Liver (tissue), 9 donors: ENCODE measurements around the gene GMPS. TPM values are rescaled to one million over a fixed set of nuclear protein-coding genes. Genes with fewer than 3 reads are reported as not detected.
"Not testable (repeated sequence)": the region's sequence is repeated elsewhere in the genome, so short reads cannot be mapped to it uniquely, and the experiment has no call there.

Source experiments
- DNase-seq: peaks from one replicate; pipeline ENCODE4 v3.0.0-alpha.2; 2017; ENCODE audit warnings: low spot score
- H3K27ac ChIP-seq, 2 donors: one replicate each; pipeline ENCODE4 v1.7.0; 2013; ENCODE audit warnings: inconsistent platforms in 2 of 2, low read length in 2 of 2, control low read depth in 1 of 2, low read depth in 1 of 2, mild to moderate bottlenecking in 1 of 2
- H3K27me3 ChIP-seq, 4 donors: one replicate each; pipeline versions ENCODE4 v1.6.1 to v1.7.0; 2013; ENCODE audit warnings: low read length in 3 of 4, inconsistent platforms in 1 of 4, mild to moderate bottlenecking in 1 of 4, moderate library complexity in 1 of 4; ENCODE audit not compliant: control insufficient read depth in 4 of 4, insufficient read depth in 4 of 4
- H3K36me3 ChIP-seq, 4 donors: one replicate each; pipeline versions ENCODE4 v1.6.1 to v1.7.0; 2013; ENCODE audit warnings: low read length in 3 of 4, mild to moderate bottlenecking in 3 of 4, low read depth in 1 of 4, moderate library complexity in 1 of 4; ENCODE audit not compliant: control insufficient read depth in 4 of 4, insufficient read depth in 3 of 4
- H3K4me1 ChIP-seq, 4 donors: one replicate each; pipeline versions ENCODE4 v1.6.1 to v1.7.0; 2013; ENCODE audit warnings: low read length in 3 of 4, mild to moderate bottlenecking in 3 of 4, moderate library complexity in 1 of 4; ENCODE audit not compliant: control insufficient read depth in 4 of 4, insufficient read depth in 4 of 4
- H3K4me3 ChIP-seq, 3 donors: one replicate each; pipeline versions ENCODE4 v1.6.1 to v1.7.0; 2013; ENCODE audit warnings: low read length in 3 of 3, control low read depth in 1 of 3, low read depth in 1 of 3, mild to moderate bottlenecking in 1 of 3
- H3K9ac ChIP-seq, 2 donors: one replicate each; pipeline ENCODE4 v1.7.0; 2013; ENCODE audit warnings: low read length in 2 of 2, mild to moderate bottlenecking in 2 of 2, moderate library complexity in 2 of 2, control low read depth in 1 of 2, low read depth in 1 of 2
- H3K9me3 ChIP-seq, 4 donors: one replicate each; pipeline versions ENCODE4 v1.6.1 to v1.7.0; 2013; ENCODE audit warnings: low read length in 3 of 4; ENCODE audit not compliant: control insufficient read depth in 4 of 4
- EGR1 ChIP-seq, 2 donors: IDR thresholded peaks; 2 replicates each; pipeline ENCODE4 v1.6.1; 2016 to 2018; ENCODE audit warnings: antibody characterized with exemption in 2 of 2, low read depth in 2 of 2
- FOXA2 ChIP-seq: IDR thresholded peaks from 2 replicates; pipeline ENCODE4 v1.6.1; 2016; ENCODE audit warnings: antibody characterized with exemption
- GABPA ChIP-seq, 2 donors: IDR thresholded peaks in 1 of 2; conservative IDR thresholded peaks in 1 of 2; 2 replicates each; pipeline ENCODE4 v1.6.1; 2016; ENCODE audit warnings: antibody characterized with exemption in 2 of 2, mild to moderate bottlenecking in 1 of 2, moderate library complexity in 1 of 2
- HNF4A ChIP-seq, 2 donors: conservative IDR thresholded peaks; 2 replicates each; pipeline ENCODE4 v1.6.1; 2016; ENCODE audit warnings: antibody characterized with exemption in 2 of 2, mild to moderate bottlenecking in 2 of 2
- HNF4G ChIP-seq: IDR thresholded peaks from 2 replicates; pipeline ENCODE4 v1.6.1; 2016; ENCODE audit warnings: antibody characterized with exemption
- JUND ChIP-seq, 2 donors: IDR thresholded peaks; 2 replicates each; pipeline ENCODE4 v1.6.1; 2016; ENCODE audit warnings: antibody characterized with exemption in 2 of 2
- RAD21 ChIP-seq, 2 donors: IDR thresholded peaks; 2 replicates each; pipeline ENCODE4 v1.6.1; 2016; ENCODE audit warnings: antibody characterized with exemption in 2 of 2, mild to moderate bottlenecking in 2 of 2
- REST ChIP-seq: IDR thresholded peaks from 2 replicates; pipeline ENCODE4 v1.6.1; 2016; ENCODE audit warnings: antibody characterized with exemption, mild to moderate bottlenecking
- SP1 ChIP-seq: IDR thresholded peaks from 2 replicates; pipeline ENCODE4 v1.6.1; 2018; ENCODE audit warnings: antibody characterized with exemption, mild to moderate bottlenecking
- TAF1 ChIP-seq: conservative IDR thresholded peaks from 2 replicates; pipeline ENCODE4 v1.6.1; 2016; ENCODE audit warnings: antibody characterized with exemption, mild to moderate bottlenecking
- WGBS: extraction: QIAGEN DNeasy Blood & Tissue Kit; methylation state at CpG from one replicate; pipeline ENCODE4 v1.1.7; 2013; 5-methylcytosine and 5-hydroxymethylcytosine counted together
- polyA plus RNA-seq, 2 donors: library from polyadenylated mRNA; stranded (reverse) in 1 of 2; unstranded in 1 of 2; fragments of 200-250 nt in 1 of 2; fragments of >200 nt in 1 of 2; fragmentation: Nextera tagmentation in 1 of 2; extraction: Ambion mirVana in 1 of 2; gene quantifications; one replicate each; pipeline versions ENCODE4 v1.2.1 to v1.2.3, GENCODE V29; 2013 to 2015
- total RNA-seq, 2 donors: library from RNA; depleted of rRNA; stranded (reverse); fragments of >200 nt; gene quantifications; one replicate each; pipeline ENCODE4 v1.2.3, GENCODE V29; 2014
- TF ChIP-seq, protein P1 (sequence below): fragments of 150-350 bp; IDR thresholded peaks from 2 replicates; pipeline ENCODE4 v1.5.1; 2017; ENCODE audit warnings: improper control_type of control experiment, low read depth, low read length; ENCODE audit not compliant: missing input control
- TF ChIP-seq, protein P2 (sequence below): IDR thresholded peaks from 2 replicates; pipeline ENCODE4 v1.6.1; 2016; ENCODE audit warnings: antibody characterized with exemption
- donor health status: healthy.
- donor health status: healthy.
- donor health status: healthy.
- donor health status: healthy.
- donor health status: healthy.

Gene GMPS
- total and polyA plus RNA-seq, 4 donors, result 10.8 to 16.1 (median 14.8) TPM

DNA sequence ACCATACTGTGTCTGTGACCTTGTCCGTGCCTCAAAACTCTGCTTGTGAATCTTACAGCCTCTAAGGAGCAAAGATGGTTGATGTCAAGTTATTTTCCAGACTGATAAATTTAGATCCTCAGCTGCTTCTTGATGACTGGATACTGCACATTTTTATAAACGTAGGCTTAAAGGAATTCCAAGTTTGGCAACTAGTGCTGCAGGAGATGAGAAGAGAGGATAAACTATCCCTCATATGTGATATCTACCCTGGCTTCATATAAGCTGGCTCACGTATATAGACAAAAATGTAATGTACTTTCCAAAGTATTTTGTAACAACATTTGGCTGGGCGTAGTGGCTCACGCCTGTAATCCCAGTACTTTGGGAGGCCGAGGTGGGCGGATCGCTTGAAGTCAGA, 89.6 kb downstream of the GMPS start:
- no peaks in the 10 kb centered on the region for H3K27me3 ChIP-seq
- no peaks in the 10 kb centered on the region for H3K36me3 ChIP-seq
- TF ChIP-seq SP1, result no peak
- no peak for TF ChIP-seq JUND (IDR thresholded peaks at IDR 0.05)
- TF ChIP-seq FOXA2, result no peak
- TF ChIP-seq GABPA (IDR thresholded peaks at IDR 0.05 in 1 of 2, conservative IDR thresholded peaks at IDR 0.05 in 1 of 2), result no peak
- no peak for TF ChIP-seq RAD21 (IDR thresholded peaks at IDR 0.05)
- TF ChIP-seq, protein P1, sequence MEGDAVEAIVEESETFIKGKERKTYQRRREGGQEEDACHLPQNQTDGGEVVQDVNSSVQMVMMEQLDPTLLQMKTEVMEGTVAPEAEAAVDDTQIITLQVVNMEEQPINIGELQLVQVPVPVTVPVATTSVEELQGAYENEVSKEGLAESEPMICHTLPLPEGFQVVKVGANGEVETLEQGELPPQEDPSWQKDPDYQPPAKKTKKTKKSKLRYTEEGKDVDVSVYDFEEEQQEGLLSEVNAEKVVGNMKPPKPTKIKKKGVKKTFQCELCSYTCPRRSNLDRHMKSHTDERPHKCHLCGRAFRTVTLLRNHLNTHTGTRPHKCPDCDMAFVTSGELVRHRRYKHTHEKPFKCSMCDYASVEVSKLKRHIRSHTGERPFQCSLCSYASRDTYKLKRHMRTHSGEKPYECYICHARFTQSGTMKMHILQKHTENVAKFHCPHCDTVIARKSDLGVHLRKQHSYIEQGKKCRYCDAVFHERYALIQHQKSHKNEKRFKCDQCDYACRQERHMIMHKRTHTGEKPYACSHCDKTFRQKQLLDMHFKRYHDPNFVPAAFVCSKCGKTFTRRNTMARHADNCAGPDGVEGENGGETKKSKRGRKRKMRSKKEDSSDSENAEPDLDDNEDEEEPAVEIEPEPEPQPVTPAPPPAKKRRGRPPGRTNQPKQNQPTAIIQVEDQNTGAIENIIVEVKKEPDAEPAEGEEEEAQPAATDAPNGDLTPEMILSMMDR, result no peak
- TF ChIP-seq TAF1, result no peak
- no peak for TF ChIP-seq HNF4G
- no peak for TF ChIP-seq REST
- no peak for TF ChIP-seq HNF4A (conservative IDR thresholded peaks at IDR 0.05)
- H3K9ac ChIP-seq, result no peak overlapping the region
- no peak overlapping the region for H3K4me3 ChIP-seq
- no peaks in the 10 kb centered on the region for H3K9me3 ChIP-seq
- H3K4me1 ChIP-seq, result no peaks in the 10 kb centered on the region
- DNase-seq, result no peak
- H3K27ac ChIP-seq, result no peak overlapping the region
- WGBS, result 91% methylated on average over 8 of the region's 8 CpGs

DNA sequence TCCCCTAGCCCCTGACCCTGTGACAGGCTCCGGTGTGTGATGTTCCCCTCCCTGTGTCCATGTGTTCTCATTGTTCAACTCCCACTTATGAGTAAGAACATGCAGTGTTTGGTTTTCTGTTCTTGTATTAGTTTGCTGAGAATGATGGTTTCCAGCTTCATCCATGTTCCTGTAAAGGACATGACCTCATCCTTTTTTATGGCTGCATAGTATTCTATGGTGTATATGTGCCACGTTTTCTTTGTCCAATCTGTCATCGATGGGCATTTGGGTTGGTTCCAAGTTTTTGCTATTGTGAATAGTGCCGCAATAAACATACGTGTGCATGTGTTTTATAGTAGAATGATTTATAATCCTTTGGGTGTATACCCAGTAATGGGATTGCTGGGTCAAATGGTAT, 90.6 kb downstream of the GMPS start:
- WGBS, result 94% methylated on average over 5 of the region's 5 CpGs
- not testable (repeated sequence) for H3K4me3 ChIP-seq, H3K27ac ChIP-seq, H3K4me1 ChIP-seq, H3K27me3 ChIP-seq, DNase-seq, H3K36me3 ChIP-seq, H3K9ac ChIP-seq, H3K9me3 ChIP-seq

- no peaks in the 10 kb centered on the region for H3K27me3 ChIP-seq
- TF ChIP-seq FOXA2 (no peak), EGR1 (IDR thresholded peaks at IDR 0.05; ENCODE audit: low read depth in 2 of 2) (no peak), HNF4G (no peak)
- TF ChIP-seq, protein P2, sequence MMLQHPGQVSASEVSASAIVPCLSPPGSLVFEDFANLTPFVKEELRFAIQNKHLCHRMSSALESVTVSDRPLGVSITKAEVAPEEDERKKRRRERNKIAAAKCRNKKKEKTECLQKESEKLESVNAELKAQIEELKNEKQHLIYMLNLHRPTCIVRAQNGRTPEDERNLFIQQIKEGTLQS, result no peak
- TF ChIP-seq, protein P1, result no peak
- H3K9ac ChIP-seq, result no peak overlapping the region
- H3K36me3 ChIP-seq, result no peaks in the 10 kb centered on the region
- no peaks in the 10 kb centered on the region for H3K9me3 ChIP-seq
- no peaks in the 10 kb centered on the region for H3K4me1 ChIP-seq
- no peak overlapping the region for H3K27ac ChIP-seq
- DNase-seq, result no peak
- 81% methylated on average over 2 of the region's 2 CpGs for WGBS
- H3K4me3 ChIP-seq, result no peak overlapping the region
Measured at GRCh38 chr3:155963570-155963969, 93.1 kb downstream of the GMPS start.
